Activated naive CD4-positive, alpha-beta T cell treated with anti-CD3 and anti-CD28 coated beads, Interleukin-2, amount 50 U/mL, for 24 hours (primary cell): ENCODE results near the gene CALR3.
A peak's percentile ranks its signal among the peaks of the same experiment; 100 is the strongest.
"Not testable (repeated sequence)": the region's sequence is repeated elsewhere in the genome, so short reads cannot be mapped to it uniquely, and the experiment has no call there.

Source experiments
- H3K27ac Mint-ChIP-seq: one replicate; pipeline ENCODE4 v1.8.0; 2021; ENCODE audit warnings: mild to moderate bottlenecking, mixed read lengths
- H3K27me3 Mint-ChIP-seq: one replicate; pipeline ENCODE4 v1.8.0; 2021; ENCODE audit warnings: mixed read lengths
- H3K36me3 Mint-ChIP-seq: one replicate; pipeline ENCODE4 v1.8.0; 2021; ENCODE audit warnings: mixed read lengths
- H3K4me1 Mint-ChIP-seq: one replicate; pipeline ENCODE4 v1.8.0; 2021; ENCODE audit warnings: mixed read lengths
- H3K4me3 Mint-ChIP-seq: one replicate; pipeline ENCODE4 v1.8.0; 2021; ENCODE audit warnings: mild to moderate bottlenecking, mixed read lengths
- H3K9me3 Mint-ChIP-seq: one replicate; pipeline ENCODE4 v1.8.0; 2021; ENCODE audit warnings: mixed read lengths

CALR3 gene

GRCh38 chr19:16473875-16474392 is 22.0 kb downstream of the CALR3 start:
- Mint-ChIP-seq H3K27ac (no peak overlapping the region), H3K4me3 (no peak overlapping the region)

DNA sequence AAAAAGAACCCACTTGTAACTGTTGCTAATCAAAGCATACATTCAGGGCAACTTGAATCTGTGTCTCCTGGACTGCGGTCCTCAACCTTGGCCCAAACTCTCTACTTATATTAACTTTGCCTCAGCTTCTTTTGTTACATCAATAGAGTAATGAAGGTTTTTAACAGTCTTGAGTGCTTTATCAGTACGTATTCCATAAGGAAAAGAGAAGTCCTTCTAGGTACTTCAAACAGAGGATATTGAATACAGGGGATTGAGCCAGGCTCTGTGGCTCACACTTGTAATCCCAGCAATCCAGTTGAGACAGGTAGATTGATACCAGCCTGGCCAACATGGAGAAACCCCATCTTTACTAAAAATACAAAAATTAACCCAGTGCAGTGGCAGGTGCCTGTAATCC is 23.0 kb downstream of the CALR3 start:
- Mint-ChIP-seq H3K4me3 (peak overlapping the region; percentile 68), H3K4me1 (peaks cover 28% of the 10 kb centered on the region), H3K9me3 (no peaks in the 10 kb centered on the region), H3K36me3 (peaks cover 1% of the 10 kb centered on the region), H3K27ac (no peak overlapping the region), H3K27me3 (no peaks in the 10 kb centered on the region)

More at GRCh38 chr19:16473875-16474392, 22.0 kb downstream of the CALR3 start:
- Mint-ChIP-seq H3K9me3 (no peaks in the 10 kb centered on the region), H3K27me3 (no peaks in the 10 kb centered on the region), H3K4me1 (peaks cover 21% of the 10 kb centered on the region), H3K36me3 (peaks cover 1% of the 10 kb centered on the region)

DNA sequence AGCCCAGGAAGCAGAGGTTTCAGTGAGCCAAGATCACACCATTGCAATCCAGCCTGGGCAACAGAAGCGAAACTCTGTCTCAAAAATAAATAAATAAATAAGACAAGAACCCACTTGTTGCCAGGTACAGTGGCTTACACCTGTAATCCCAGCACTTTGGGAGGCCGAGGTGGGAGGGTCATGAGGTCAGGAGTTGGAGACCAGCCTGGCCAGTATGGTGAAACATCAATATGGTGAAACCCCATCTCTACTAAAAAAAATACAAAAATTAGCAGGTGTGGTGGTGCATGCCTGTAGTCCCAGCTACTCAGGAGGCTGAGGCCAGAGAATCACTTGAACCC is 23.4 kb downstream of the CALR3 start:
- H3K9me3 Mint-ChIP-seq, H3K27me3 Mint-ChIP-seq, H3K27ac Mint-ChIP-seq, H3K36me3 Mint-ChIP-seq: not testable (repeated sequence)
- Mint-ChIP-seq H3K4me1 (peaks cover 32% of the 10 kb centered on the region), H3K4me3 (peak overlapping the region; percentile 80)

DNA sequence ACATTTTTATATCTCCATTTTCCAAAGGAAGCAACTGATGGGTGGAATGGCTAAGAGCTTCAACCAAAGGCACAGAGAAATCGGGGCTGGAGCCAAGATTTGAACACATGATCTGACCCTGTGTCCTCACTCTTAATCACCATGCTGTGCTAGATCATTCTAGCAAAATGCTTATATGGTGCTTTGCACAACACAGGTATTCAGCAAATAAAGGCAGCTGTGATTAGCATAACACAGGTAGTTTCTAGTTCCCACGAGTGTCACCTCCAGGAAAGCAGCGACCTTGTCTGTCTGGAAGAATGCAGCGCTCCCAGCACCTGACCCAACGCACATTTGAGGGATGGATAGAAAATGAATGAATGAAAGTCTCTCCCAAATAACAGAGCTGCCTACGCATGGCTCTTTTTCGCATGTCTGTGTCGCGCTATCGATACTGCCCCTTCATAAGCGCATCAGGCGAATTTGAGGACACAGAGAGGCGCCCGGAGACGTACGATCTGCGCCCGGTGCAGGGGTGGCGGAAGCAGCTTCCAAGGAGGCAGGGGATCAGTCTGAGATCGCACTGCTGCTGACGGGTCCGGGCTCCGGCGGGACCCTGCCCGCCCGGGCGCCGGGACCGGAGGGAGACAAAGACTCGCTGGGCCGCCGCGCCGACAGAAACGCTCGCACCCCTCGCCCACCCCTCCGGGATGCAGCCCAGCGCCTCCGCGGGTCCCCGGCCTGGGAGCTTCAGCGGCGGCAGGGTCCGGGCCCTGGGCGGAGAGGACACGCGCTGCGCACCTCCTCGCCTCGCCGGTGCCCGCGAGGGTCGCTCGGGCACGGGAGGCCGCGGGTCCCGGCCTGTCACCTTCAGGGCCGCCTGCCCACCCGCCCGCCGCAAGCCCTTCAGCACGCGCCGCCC is 24.8 kb downstream of the CALR3 start:
- Mint-ChIP-seq H3K36me3 (peaks cover 3% of the 10 kb centered on the region), H3K4me1 (peaks cover 43% of the 10 kb centered on the region), H3K9me3 (no peaks in the 10 kb centered on the region), H3K27ac (no peak overlapping the region), H3K4me3 (peak overlapping the region; percentile 88), H3K27me3 (no peaks in the 10 kb centered on the region)

DNA sequence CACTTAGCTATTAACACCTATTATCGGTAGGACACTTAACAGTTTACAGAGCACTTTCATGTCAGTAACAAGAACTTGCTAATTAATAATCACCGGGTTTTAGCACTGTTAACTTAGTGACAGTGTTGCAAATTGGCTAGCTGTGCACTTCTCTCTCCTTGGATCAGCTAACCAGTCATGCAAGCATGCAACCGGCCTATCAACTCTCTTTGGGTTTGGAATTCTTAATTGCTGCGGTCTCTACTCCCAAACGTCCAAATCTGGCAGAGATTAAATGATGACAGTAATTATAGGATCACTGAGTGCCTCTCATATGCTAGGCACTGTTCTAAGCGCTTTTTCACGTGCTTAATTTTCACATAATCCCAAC is 25.4 kb downstream of the CALR3 start:
- H3K27ac Mint-ChIP-seq: no peak overlapping the region
- H3K4me1 Mint-ChIP-seq: peaks cover 47% of the 10 kb centered on the region
- no peaks in the 10 kb centered on the region for H3K27me3 Mint-ChIP-seq
- peaks cover 4% of the 10 kb centered on the region for H3K36me3 Mint-ChIP-seq
- no peaks in the 10 kb centered on the region for H3K9me3 Mint-ChIP-seq
- H3K4me3 Mint-ChIP-seq: peak overlapping the region; percentile 88

DNA sequence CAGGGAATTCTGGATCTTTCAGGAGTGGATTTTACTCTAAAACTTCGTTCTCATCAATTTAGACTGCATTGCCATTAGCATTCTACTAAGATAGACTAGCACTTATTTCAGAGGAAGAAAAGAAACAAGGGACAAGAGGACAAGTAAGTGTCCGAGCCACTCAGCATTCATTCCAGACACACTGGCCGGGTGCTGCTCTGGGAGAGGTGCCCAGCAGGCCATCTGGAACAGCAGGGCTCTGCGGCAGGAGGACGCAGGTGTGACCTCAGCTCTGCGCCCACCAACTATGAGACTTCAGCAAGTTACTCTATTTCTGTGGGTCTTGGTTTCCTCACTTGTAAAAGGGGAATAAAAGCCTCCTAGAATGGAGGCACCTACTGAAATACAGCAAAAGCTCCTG is 28.4 kb downstream of the CALR3 start:
- no peaks in the 10 kb centered on the region for H3K9me3 Mint-ChIP-seq
- no peak overlapping the region for H3K4me3 Mint-ChIP-seq
- H3K27me3 Mint-ChIP-seq: no peaks in the 10 kb centered on the region
- H3K36me3 Mint-ChIP-seq: peaks cover 4% of the 10 kb centered on the region
- H3K4me1 Mint-ChIP-seq: peaks cover 73% of the 10 kb centered on the region
- no peak overlapping the region for H3K27ac Mint-ChIP-seq

GRCh38 chr19:16466802-16467427 is 29.1 kb downstream of the CALR3 start:
- H3K4me3 Mint-ChIP-seq, H3K27ac Mint-ChIP-seq, H3K9me3 Mint-ChIP-seq, H3K36me3 Mint-ChIP-seq, H3K27me3 Mint-ChIP-seq: not testable (repeated sequence)
- peaks cover 79% of the 10 kb centered on the region for H3K4me1 Mint-ChIP-seq

GRCh38 chr19:16465239-16465638 is 30.7 kb downstream of the CALR3 start:
- H3K36me3 Mint-ChIP-seq: peaks cover 2% of the 10 kb centered on the region
- H3K9me3 Mint-ChIP-seq: no peaks in the 10 kb centered on the region
- peaks cover 81% of the 10 kb centered on the region for H3K4me1 Mint-ChIP-seq
- no peak overlapping the region for H3K4me3 Mint-ChIP-seq
- H3K27ac Mint-ChIP-seq: no peak overlapping the region
- H3K27me3 Mint-ChIP-seq: no peaks in the 10 kb centered on the region

DNA sequence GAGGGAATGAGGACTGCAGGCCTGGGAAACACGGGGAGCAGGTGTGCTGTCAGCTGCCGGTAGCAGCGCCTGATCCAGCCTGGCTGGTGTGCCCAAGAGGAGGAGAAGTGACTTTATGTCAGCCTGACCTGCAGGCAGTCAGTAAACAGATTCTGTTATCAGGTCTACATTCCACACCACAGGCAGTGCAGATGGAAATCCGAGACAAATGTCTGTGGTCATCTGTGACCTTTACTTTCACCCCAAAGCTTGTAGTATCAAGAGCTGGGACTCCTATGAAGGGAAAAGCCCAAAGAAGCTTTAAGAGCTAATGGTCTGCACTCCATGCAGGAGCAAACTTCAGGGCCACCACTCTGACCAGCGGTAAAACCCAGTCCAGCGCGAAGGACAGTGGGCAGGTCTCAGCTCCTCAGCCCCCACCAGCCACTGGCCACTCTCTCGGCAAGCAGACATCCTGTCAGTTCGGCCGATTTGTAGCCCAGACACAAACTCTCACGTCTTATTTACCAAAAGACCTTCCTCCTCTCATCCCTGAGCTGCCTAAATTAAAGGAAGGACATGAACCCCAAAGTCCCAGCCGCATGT is 31.9 kb downstream of the CALR3 start:
- Mint-ChIP-seq H3K27me3 (no peaks in the 10 kb centered on the region), H3K4me1 (peaks cover 81% of the 10 kb centered on the region), H3K4me3 (no peak overlapping the region), H3K27ac (no peak overlapping the region), H3K9me3 (no peaks in the 10 kb centered on the region), H3K36me3 (peaks cover 2% of the 10 kb centered on the region)

DNA sequence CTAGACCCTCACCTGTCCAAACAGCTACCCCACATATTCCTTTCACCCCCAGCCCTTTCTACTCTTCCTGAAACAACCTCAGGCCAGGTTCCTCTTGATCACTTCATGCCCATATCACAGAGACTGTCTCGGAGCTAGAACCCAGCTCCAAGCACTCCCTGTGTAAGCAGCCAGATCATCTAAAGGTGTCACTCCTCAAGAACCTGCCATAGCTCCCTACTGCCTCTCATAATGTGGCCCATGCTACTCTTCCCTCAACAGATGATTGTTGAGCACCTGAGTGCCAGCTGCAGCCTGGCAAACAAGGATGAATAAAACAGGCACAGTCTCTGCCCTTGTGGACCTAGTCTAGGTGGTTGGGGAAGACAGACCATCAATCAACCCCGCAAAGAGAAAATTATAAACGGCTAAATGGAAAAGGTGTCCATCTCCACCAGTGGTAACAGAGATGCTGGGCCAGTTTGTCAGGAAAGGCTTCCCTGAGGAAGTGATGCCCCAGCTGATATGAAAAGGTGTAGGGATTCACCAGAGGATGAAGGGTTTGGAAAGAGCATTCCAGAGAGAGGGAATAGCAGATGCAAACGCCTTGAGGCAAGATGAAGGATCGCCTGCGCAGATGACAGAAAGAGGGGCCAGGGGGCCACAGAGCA is 32.5 kb downstream of the CALR3 start:
- peaks cover 81% of the 10 kb centered on the region for H3K4me1 Mint-ChIP-seq

DNA sequence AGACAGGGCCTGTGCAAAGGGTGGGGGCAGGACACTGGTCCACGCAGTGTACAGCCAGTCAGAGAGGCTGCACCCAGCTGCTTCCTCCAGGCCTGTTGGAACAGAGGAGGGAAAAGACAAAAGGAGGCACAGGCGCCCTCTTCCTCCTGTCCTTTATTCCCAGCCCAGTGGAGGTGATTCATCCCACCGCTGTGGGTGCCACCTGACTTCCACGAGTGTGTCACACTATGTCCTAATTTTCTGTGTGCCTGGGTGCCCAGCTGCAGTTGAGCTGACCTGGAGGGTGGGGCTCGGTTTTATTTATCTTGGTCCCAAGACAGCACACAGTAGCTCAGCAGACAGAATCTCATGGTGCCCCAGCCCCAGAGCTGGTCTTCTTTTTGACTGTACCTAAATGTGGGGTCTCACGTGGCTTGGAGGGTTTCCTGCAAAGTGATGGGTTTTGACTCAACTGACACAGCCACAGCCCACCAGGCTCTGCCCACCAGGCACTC is 33.2 kb downstream of the CALR3 start:
- H3K27me3 Mint-ChIP-seq: no peaks in the 10 kb centered on the region
- no peak overlapping the region for H3K4me3 Mint-ChIP-seq
- H3K9me3 Mint-ChIP-seq: no peaks in the 10 kb centered on the region
- peaks cover 83% of the 10 kb centered on the region for H3K4me1 Mint-ChIP-seq
- no peak overlapping the region for H3K27ac Mint-ChIP-seq
- H3K36me3 Mint-ChIP-seq: peaks cover 2% of the 10 kb centered on the region

More for the DNA sequence above, 32.5 kb downstream of the CALR3 start:
- Mint-ChIP-seq H3K27ac (no peak overlapping the region), H3K36me3 (peaks cover 2% of the 10 kb centered on the region), H3K9me3 (no peaks in the 10 kb centered on the region), H3K27me3 (no peaks in the 10 kb centered on the region), H3K4me3 (no peak overlapping the region)

DNA sequence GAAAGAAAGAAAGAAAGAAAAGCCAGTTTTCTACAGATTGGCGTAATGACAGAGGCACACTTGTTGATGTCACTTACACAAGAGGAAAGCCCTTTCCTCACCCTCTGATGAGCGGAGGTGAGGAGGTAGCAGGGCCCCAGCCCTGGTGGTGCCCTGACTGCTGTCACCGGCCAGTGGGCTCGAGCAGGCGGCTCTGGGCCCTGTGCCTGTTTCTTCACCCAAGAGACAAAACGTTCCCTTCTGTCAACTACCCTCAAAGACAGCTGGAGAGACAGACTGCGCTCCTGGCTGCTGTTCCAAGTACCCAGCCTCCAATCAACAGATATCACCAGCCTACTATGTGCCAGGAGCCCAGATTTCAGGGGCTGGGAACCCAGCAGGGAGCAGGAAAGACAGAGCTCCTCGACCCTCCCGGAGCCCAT is 34.3 kb downstream of the CALR3 start:
- peaks cover 86% of the 10 kb centered on the region for H3K4me1 Mint-ChIP-seq

DNA sequence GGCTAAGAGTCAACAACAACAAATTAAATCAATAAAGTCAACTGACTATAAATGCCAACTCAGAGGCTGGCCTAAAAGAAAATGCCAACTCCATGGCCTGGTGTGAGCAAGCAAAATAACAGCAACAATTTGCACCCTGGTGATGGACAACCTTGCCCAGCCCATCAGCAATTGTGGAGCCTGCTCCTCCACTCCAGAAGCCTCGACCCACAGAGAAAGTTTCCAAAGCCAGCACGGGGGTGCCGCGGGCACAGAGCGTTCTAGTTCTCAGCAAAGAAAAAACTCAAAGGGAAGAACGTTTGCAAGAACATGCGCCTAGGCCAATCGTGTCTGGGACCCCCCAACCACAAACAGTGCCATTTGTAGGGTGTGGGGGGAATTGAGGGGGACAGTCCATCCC is 35.5 kb downstream of the CALR3 start:
- Mint-ChIP-seq H3K4me1 (peaks cover 88% of the 10 kb centered on the region), H3K9me3 (no peaks in the 10 kb centered on the region), H3K27me3 (no peaks in the 10 kb centered on the region), H3K4me3 (no peak overlapping the region), H3K36me3 (no peaks in the 10 kb centered on the region), H3K27ac (no peak overlapping the region)

More for the DNA sequence above, 34.3 kb downstream of the CALR3 start:
- no peak overlapping the region for H3K27ac Mint-ChIP-seq
- H3K9me3 Mint-ChIP-seq: no peaks in the 10 kb centered on the region
- H3K4me3 Mint-ChIP-seq: no peak overlapping the region
- peaks cover 2% of the 10 kb centered on the region for H3K36me3 Mint-ChIP-seq
- no peaks in the 10 kb centered on the region for H3K27me3 Mint-ChIP-seq

- Mint-ChIP-seq H3K4me3 (no peak overlapping the region), H3K9me3 (no peaks in the 10 kb centered on the region), H3K27me3 (no peaks in the 10 kb centered on the region), H3K4me1 (peaks cover 85% of the 10 kb centered on the region), H3K27ac (no peak overlapping the region), H3K36me3 (no peaks in the 10 kb centered on the region)
Observed at GRCh38 chr19:16459680-16460079, 36.3 kb downstream of the CALR3 start.
